Stimulated activated naive CD8-positive, alpha-beta T cell treated with anti-CD3 and anti-CD28 coated beads, Interleukin-15, Interleukin-2, amounts not matched to agents 100 ng/mL and 50 ng/mL, for 24 hours (primary cell): ENCODE measurements around the gene VPS54.
"Not testable (repeated sequence)": the region's sequence is repeated elsewhere in the genome, so short reads cannot be mapped to it uniquely, and the experiment has no call there.

Experiments used
- H3K27ac Mint-ChIP-seq: one replicate; pipeline ENCODE4 v1.8.0; 2021; ENCODE audit warnings: mild to moderate bottlenecking, mixed read lengths
- H3K27me3 Mint-ChIP-seq: one replicate; pipeline ENCODE4 v1.8.0; 2021; ENCODE audit warnings: mixed read lengths
- H3K36me3 Mint-ChIP-seq: one replicate; pipeline ENCODE4 v1.8.0; 2021; ENCODE audit warnings: low read depth, mixed read lengths
- H3K4me1 Mint-ChIP-seq: one replicate; pipeline ENCODE4 v1.8.0; 2021; ENCODE audit warnings: low read depth, mixed read lengths
- H3K4me3 Mint-ChIP-seq: one replicate; pipeline ENCODE4 v1.8.0; 2021; ENCODE audit warnings: mild to moderate bottlenecking, mixed read lengths
- H3K9me3 Mint-ChIP-seq: one replicate; pipeline ENCODE4 v1.8.0; 2021; ENCODE audit warnings: mixed read lengths

Gene VPS54

GRCh38 chr2:63991173-63991999 lies 27.8 kb downstream of the VPS54 start:
- not testable (repeated sequence) for H3K27ac Mint-ChIP-seq, H3K9me3 Mint-ChIP-seq, H3K27me3 Mint-ChIP-seq, H3K4me3 Mint-ChIP-seq
- peaks cover 33% of the 10 kb centered on the region for H3K36me3 Mint-ChIP-seq
- peaks cover 18% of the 10 kb centered on the region for H3K4me1 Mint-ChIP-seq

- no peak overlapping the region for H3K4me3 Mint-ChIP-seq
- H3K4me1 Mint-ChIP-seq: peaks cover 27% of the 10 kb centered on the region
- H3K27me3 Mint-ChIP-seq: no peaks in the 10 kb centered on the region
- H3K36me3 Mint-ChIP-seq: peaks cover 26% of the 10 kb centered on the region
- peaks cover 8% of the 10 kb centered on the region for H3K9me3 Mint-ChIP-seq
- no peak overlapping the region for H3K27ac Mint-ChIP-seq
Observed at GRCh38 chr2:63990072-63990471, 29.2 kb downstream of the VPS54 start.

GRCh38 chr2:63988842-63989436 lies 30.3 kb downstream of the VPS54 start:
- H3K9me3 Mint-ChIP-seq, H3K27ac Mint-ChIP-seq, H3K27me3 Mint-ChIP-seq, H3K4me3 Mint-ChIP-seq: not testable (repeated sequence)
- Mint-ChIP-seq H3K36me3 (peaks cover 29% of the 10 kb centered on the region), H3K4me1 (peaks cover 27% of the 10 kb centered on the region)

GRCh38 chr2:63984606-63985359 lies 34.4 kb downstream of the VPS54 start:
- H3K9me3 Mint-ChIP-seq: no peaks in the 10 kb centered on the region
- H3K27me3 Mint-ChIP-seq: no peaks in the 10 kb centered on the region
- peaks cover 27% of the 10 kb centered on the region for H3K4me1 Mint-ChIP-seq
- peak overlapping the region; percentile 54 for H3K27ac Mint-ChIP-seq
- peaks cover 32% of the 10 kb centered on the region for H3K36me3 Mint-ChIP-seq
- H3K4me3 Mint-ChIP-seq: no peak overlapping the region

GRCh38 chr2:63983986-63984605 lies 35.1 kb downstream of the VPS54 start:
- Mint-ChIP-seq H3K36me3 (peaks cover 27% of the 10 kb centered on the region), H3K27ac (no peak overlapping the region), H3K9me3 (no peaks in the 10 kb centered on the region), H3K27me3 (no peaks in the 10 kb centered on the region), H3K4me3 (no peak overlapping the region), H3K4me1 (peaks cover 27% of the 10 kb centered on the region)

GRCh38 chr2:63982335-63982734 lies 36.9 kb downstream of the VPS54 start:
- H3K4me1 Mint-ChIP-seq: peaks cover 40% of the 10 kb centered on the region
- H3K27ac Mint-ChIP-seq: no peak overlapping the region

GRCh38 chr2:63981702-63982103 lies 37.5 kb downstream of the VPS54 start:
- H3K36me3 Mint-ChIP-seq: peaks cover 38% of the 10 kb centered on the region

More at GRCh38 chr2:63982335-63982734, 36.9 kb downstream of the VPS54 start:
- Mint-ChIP-seq H3K27me3 (no peaks in the 10 kb centered on the region), H3K9me3 (no peaks in the 10 kb centered on the region), H3K36me3 (peaks cover 35% of the 10 kb centered on the region), H3K4me3 (no peak overlapping the region)

GRCh38 chr2:63980794-63981193 lies 38.4 kb downstream of the VPS54 start:
- Mint-ChIP-seq H3K27ac (no peak overlapping the region), H3K4me3 (no peak overlapping the region), H3K9me3 (no peaks in the 10 kb centered on the region), H3K27me3 (no peaks in the 10 kb centered on the region), H3K36me3 (peaks cover 38% of the 10 kb centered on the region), H3K4me1 (peaks cover 45% of the 10 kb centered on the region)

More at GRCh38 chr2:63981702-63982103, 37.5 kb downstream of the VPS54 start:
- Mint-ChIP-seq H3K4me3 (no peak overlapping the region), H3K9me3 (no peaks in the 10 kb centered on the region), H3K4me1 (peaks cover 42% of the 10 kb centered on the region), H3K27ac (no peak overlapping the region), H3K27me3 (no peaks in the 10 kb centered on the region)

GRCh38 chr2:63977904-63978303 lies 41.3 kb downstream of the VPS54 start:
- Mint-ChIP-seq H3K36me3 (peaks cover 47% of the 10 kb centered on the region), H3K27me3 (no peaks in the 10 kb centered on the region)

GRCh38 chr2:63976125-63976510 lies 43.1 kb downstream of the VPS54 start:
- Mint-ChIP-seq H3K4me1 (peaks cover 28% of the 10 kb centered on the region), H3K27ac (no peak overlapping the region), H3K9me3 (no peaks in the 10 kb centered on the region), H3K4me3 (no peak overlapping the region), H3K36me3 (peaks cover 35% of the 10 kb centered on the region), H3K27me3 (no peaks in the 10 kb centered on the region)

More at GRCh38 chr2:63977904-63978303, 41.3 kb downstream of the VPS54 start:
- Mint-ChIP-seq H3K4me3 (peak overlapping the region; percentile 14), H3K4me1 (peaks cover 33% of the 10 kb centered on the region), H3K9me3 (no peaks in the 10 kb centered on the region), H3K27ac (peak overlapping the region; percentile 1)

- Mint-ChIP-seq H3K27me3 (no peaks in the 10 kb centered on the region), H3K36me3 (peaks cover 35% of the 10 kb centered on the region), H3K9me3 (no peaks in the 10 kb centered on the region), H3K4me3 (no peak overlapping the region), H3K27ac (no peak overlapping the region), H3K4me1 (peaks cover 28% of the 10 kb centered on the region)
Observed at GRCh38 chr2:63975437-63976124, 43.6 kb downstream of the VPS54 start.

- H3K4me1 Mint-ChIP-seq: peaks cover 28% of the 10 kb centered on the region
- not testable (repeated sequence) for H3K9me3 Mint-ChIP-seq, H3K4me3 Mint-ChIP-seq, H3K27me3 Mint-ChIP-seq, H3K27ac Mint-ChIP-seq
- peaks cover 30% of the 10 kb centered on the region for H3K36me3 Mint-ChIP-seq
Observed at GRCh38 chr2:63975036-63975435, 44.2 kb downstream of the VPS54 start.

- Mint-ChIP-seq H3K27ac (no peak overlapping the region), H3K9me3 (no peaks in the 10 kb centered on the region), H3K36me3 (peaks cover 38% of the 10 kb centered on the region), H3K4me1 (no peaks in the 10 kb centered on the region), H3K27me3 (no peaks in the 10 kb centered on the region), H3K4me3 (no peak overlapping the region)
Observed at GRCh38 chr2:63962186-63962585, 57.0 kb downstream of the VPS54 start.

- Mint-ChIP-seq H3K27ac (no peak overlapping the region), H3K27me3 (no peaks in the 10 kb centered on the region), H3K9me3 (peaks cover 9% of the 10 kb centered on the region)
Observed at GRCh38 chr2:63950414-63950813, 68.8 kb downstream of the VPS54 start.

More at GRCh38 chr2:63950414-63950813, 68.8 kb downstream of the VPS54 start:
- Mint-ChIP-seq H3K4me3 (no peak overlapping the region), H3K36me3 (peaks cover 39% of the 10 kb centered on the region), H3K4me1 (no peaks in the 10 kb centered on the region)
